ENCODE data around the gene CLEC2A.
"Not testable (repeated sequence)": the region's sequence is repeated elsewhere in the genome, so short reads cannot be mapped to it uniquely, and the experiment has no call there.

Gene CLEC2A

DNA sequence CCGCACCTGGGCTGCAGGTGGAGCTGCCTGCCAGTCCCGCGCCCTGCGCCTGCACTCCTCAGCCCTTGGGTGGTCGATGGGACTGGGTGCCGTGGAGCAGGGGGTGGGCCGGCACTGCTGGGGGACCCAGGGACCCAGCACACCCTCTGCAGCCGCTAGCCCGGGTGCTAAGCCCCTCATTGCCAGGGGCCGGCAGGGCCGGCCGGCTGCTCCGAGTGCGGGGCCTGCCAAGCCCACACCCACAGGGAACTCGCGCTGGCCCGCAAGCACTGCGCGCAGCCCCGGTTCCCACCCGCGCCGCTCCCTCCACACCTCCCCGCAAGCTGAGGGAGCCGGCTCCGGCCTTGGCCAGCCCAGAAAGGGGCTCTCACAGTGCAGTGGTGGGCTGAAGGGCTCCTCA is 56.0 kb downstream of the CLEC2A start:
- not testable (repeated sequence) for DNase-seq

DNA sequence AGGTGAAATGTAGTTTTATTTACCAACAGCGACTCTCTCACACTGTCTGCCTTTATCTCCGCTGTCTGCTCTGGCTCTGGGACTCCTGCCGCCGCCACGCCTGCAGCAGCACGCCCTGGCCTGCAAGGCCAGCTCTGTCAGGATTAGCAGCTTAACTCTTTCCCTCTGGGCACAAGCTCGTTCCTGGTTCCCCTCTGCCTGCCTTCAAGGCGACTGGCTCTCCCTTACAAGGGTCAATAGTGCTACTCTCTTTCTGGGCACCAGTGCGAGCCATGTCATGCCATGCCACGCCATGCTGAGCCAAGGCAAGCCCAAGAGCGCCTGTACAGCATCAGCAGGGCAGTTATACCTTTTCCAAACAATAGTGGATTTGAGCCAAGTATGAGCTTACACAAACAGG is 59.4 kb downstream of the CLEC2A start:
- peak; percentile 79 for DNase-seq

DNA sequence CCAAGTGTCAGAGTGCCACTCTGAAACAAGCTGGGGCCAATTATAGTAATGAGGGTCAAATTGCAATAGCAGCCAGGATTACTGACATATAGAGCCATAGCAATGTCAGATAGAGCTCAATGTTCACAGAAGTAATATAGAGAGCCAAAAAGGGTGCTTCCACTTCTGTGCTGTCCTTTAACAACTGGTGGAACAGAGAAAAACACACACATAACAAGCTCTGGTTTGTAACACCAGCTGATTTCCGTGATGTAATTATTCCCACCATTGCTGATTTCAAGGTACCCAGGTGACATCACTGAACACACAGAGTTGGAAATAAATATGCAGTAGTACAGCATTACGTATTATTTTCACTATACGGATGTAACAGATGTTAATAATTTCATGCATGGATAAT is 60.0 kb downstream of the CLEC2A start:
- no peak for DNase-seq

DNA sequence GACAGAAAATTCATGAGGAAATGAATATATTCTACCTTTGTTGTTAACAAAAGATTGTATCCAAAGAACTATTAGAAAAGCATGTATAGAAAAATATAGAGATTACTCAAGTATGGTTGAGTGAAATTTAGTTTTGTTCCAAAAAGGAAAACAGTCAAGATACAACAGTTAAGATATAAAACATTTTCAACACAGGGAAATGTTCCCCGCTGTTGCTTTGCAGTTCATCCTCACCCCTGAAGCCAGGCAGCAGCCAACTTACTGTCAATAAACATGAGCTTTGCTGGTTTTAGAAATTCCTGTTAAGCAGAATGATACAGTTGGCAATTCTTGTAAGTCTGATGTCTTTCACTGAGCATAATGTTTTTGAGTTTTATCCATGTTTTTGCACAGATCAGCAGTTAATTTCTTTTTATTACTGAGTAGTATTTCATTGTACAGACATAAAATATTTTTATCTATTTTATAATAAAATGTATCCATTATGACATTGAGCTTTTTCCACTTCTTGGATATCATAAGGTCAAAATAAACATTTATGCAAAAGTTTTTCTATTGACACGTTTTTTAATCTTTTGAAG is 61.8 kb downstream of the CLEC2A start:
- no peak for DNase-seq

DNA sequence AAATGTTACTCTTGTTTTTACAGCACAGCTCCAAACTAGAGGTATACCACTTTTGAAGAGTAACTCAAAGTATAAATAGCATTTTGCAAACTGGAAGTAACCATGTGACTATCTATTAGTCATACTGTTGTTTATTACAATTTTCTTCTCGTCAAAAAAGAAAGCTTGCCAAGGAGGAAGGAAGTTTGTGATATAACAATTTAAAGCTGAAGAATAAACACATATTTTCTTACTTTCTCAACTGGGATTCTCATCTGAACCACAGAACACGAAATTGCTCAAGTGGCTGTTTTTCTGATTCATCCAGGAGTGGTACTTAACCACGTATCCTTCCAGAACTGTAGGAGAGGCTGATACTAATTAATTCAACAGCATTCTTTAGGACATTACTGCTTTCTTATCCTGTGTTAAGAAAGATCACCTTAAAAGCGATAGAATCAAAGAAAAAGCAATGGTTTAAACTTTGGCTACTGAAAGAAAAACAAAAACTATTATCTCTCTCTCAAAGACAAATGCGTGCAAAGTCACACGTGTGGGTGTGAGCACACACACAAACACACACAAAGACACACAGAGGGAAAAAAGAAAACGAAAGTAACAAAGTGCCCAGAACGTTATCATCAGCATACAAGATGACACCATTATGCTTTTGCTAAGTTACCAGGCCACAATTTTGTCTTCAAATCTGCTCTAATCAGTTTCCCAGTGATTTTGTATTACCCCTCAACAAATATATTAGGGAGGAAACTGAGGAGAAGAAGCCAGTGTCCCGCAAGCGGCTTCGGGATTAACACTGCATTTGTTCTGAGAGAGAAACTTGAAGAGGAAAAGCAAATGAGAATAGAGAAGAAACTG is 62.6 kb downstream of the CLEC2A start, which contains the start of gene CLEC2B:
Gene CLEC2B, minus strand, starts transcription at position 48 of the 855 bp plus-strand sequence.
- no peak for DNase-seq

DNA sequence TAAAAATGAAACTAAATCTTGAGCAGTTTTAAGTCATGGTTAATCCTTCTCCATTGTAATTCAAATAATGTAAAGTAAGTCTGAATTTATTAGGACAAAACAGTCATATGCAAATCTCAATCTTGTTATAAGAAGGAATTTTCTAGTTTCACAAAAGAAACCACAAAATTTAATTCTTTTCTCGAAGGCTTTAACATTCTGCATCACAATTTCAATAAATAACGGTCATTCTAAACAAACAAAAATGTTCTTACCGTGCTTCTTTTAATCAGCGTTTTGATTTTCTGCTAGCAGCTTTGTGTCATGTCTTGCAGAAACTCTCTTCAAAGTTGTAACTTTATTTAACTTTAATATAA is 63.2 kb downstream of the CLEC2A start:
- no peak for DNase-seq

DNA sequence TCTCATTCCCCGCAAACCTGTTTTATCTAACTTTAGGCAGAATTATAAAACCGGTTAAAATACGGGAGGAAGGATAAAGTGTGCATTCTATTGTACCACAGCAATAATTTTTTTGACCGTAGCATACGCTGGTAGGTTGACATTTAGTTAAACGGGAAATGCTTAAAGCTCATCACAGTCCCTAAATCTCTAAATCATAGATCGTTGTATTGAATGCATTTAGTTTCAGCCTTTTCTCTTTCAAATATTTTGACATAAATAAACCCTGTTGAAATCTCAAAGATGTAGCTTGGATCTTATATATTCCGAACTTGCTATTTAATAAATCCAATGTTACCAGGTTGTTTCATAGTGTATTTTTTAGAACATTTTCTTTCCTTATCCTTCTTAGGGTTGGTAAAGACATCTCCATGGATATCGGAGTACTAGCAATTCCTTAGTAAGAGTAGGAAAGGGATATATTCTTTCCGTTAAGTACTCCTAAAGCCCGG is 63.8 kb downstream of the CLEC2A start:
- DNase-seq, result no peak

DNA sequence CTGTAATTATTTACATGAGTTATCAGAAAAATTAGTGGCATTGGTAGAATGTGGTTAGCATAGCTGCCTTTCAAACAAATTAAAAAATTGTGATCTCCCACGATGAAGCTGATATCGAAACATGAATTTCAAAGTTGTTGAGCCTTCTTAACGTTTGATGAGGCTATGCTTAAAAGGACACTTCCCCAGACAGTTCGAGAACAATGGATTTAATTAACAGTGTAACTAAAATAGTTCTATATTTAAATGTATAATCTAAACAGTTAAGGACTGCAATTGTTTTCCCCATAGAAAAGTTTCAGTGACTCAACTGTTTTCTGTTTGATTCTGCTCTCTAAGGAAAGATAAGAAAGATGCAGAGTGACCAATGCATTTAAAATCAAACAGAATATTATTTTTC is 64.6 kb downstream of the CLEC2A start:
- DNase-seq, result no peak

DNA sequence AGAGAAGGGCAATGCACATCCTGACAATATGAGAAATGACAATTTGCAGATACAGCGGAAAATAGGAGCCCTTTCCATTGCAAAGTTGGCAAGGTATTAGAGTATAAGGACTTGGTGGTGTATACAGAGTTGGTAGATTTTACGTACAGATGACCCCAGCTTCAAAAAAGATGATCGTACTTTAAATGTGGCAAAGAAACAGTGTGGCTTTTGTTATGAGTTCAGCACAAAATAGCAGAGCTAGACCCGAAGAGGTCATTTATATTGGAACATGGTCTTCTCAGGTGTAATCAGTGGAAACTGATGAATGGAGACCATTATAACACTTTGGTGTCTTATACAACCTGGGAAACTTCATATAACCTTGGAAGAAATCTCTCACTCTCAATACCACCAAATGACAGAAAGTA is 65.3 kb downstream of the CLEC2A start:
- DNase-seq, result no peak

DNA sequence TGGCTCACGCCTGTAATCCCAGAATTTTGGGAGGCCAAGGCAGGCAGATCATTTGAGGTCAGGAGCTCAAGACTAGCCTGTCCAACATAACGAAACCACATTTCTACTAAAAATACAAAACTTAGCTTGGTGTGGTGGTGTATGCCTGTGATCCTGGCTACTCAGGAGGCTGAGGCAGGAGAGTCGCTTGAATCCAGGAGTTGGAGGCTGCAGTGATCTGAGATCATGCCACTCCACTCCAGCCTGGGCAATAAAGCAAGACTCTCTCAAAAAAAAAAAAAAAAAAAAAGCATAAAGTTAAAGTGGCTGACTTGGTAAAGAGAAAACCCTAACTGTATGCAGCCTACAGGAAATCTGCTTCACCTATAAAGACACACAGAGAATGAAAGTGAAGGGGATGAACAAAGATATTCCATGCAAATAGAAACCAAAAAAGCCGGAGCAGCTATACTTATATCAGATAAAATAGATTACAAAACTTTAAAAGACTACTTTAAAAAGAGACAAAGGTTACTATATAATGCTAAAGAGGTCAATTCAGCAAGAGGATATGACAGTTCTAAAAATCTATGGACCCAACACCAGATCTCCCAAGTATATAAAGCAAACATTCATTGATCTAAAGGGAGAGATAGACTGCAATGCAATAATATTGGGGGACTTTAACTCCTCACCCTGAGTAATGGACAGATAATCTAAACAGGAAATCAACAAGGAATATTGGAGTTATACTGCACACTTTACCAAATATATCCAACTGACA is 67.1 kb downstream of the CLEC2A start:
- DNase-seq, result no peak
